Smooth muscle cell of the brain vasculature (primary cell): Measurements from ENCODE around the gene DEK.
"Not testable (repeated sequence)": the region's sequence is repeated elsewhere in the genome, so short reads cannot be mapped to it uniquely, and the experiment has no call there.

ENCODE experiments used
- DNase-seq: peaks from one replicate; pipeline ENCODE4 v3.0.0-alpha.2; 2012; ENCODE audit warnings: low read depth, low spot score

Gene DEK, protein sequence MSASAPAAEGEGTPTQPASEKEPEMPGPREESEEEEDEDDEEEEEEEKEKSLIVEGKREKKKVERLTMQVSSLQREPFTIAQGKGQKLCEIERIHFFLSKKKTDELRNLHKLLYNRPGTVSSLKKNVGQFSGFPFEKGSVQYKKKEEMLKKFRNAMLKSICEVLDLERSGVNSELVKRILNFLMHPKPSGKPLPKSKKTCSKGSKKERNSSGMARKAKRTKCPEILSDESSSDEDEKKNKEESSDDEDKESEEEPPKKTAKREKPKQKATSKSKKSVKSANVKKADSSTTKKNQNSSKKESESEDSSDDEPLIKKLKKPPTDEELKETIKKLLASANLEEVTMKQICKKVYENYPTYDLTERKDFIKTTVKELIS

DNA sequence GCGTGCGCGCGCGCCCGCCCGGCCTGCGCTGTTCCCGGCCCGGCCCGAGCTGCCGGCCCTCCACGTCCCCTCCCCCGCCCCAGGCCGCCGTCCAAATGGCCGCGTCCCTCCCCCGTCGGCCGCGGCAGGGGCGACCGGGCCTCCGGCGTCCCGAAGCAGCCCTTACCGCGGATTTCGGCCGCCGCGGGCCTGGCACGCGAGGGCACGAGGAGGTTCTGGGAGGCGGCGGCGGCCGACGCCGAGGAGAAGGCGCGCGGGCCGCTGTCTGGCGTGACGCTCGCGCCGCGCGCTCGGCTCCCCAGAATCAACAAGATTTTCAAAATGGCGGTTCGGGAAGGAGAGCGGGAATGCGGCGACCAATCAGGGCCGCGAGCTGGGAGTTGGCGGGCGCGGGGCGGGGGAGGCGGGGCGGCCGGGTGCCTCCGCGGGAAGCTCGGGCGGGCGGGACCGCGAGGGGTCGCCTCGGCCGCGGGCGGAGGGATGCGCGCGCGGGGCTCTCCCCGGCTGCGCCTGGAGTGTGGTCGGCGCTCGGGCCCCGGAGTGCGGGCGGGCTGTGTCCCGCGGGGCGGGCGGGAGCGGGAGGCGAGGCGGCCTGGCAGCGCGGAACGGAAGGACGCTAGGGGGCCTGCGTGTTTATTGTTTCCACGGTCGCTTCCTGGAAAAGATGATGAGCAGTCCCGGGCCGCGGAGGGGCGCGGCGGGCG is at the start of gene DEK:
Gene DEK (minus strand): TSS at position 312 of the 704 bp plus-strand sequence. CDS start 543 bp downstream, outside the sequence.
- DNase-seq, result peak; percentile 57

DNA sequence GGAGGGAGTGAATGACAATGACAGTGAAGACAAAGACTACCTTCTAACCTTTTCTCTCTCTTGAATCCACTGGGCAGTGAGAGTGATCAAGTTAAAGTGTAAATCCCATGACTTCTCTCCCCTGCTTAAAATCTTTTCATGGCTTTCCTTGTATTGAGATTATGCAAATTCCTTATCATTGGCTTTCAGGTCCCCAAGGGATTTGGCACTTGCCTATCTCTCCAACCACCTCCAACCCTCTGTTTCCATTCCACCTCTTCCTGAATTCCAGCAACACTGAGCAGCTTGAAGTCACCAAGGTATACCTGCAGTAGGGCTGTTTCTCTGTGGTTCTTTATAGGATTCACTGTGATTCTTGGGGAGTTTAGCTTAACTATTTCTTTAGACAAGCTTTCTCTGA is 48.0 kb upstream of the DEK start:
- no peak for DNase-seq

DNA sequence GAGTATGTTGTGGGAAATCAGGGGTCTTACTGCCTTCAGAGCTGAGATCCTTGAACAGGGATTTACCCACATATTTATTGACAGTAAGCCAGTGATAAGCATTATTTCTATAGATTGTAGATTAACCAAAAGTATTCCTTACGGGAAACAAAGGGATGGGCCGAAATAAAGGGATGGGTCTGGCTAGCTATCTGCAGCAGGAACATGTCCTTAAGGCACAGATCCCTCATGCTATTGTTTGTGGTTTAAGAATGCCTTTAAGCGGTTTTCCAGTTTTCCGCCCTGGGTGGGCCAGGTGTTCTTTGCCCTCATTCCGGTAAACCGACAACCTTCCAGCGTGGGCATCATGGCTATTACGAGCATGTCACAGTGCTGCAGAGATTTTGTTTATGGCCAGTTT is 45.7 kb upstream of the DEK start:
- DNase-seq, result not testable (repeated sequence)

DNA sequence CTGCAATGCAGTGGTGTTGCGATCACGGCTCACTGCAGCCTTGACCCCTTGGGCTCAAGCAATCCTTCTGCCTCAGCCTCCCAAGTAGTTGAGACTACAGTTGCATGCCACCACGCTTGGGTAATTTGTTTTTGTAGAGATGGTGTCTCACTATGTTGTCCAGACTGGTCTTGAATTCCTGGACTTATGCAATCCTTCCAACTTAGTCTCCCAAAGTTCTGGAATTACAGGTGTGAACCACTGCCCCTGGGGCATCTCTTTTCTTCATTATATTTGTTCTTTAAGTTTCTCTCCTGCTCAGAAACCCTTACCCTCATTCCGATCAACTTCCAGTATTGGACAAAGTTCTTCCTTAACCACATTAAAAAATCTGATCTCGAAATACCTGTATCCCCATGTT is 44.7 kb upstream of the DEK start:
- no peak for DNase-seq

DNA sequence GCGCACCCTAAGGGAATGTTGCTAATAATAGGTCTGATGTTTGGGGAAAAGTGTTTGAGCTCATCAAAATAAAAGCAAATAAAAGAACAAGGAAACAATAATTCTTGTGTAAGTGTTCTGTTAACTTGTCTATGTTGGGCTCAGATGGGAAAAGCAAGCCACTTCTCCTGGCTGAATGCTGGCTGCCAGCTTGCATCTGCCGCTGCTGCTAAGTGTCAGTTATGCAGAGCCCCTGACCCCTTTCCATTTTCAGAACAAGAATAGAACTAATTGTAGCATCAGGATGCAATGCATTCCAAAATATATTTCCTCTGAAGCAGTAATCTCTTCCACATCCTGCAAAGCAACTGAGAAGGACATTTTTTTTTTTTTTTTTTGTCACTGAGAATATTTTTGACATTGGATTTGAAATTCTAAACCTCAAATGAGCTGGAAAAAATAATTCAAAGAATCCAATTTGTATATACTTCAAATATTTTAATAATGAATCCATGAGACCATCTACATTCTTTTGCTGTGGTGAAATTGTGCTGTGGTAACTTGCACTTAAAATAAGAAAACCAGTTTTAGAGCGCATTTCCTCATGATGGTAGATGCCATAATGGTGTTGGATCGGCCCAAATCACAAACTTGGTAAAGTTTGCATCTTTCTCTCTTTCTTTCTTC is 43.9 kb upstream of the DEK start:
- DNase-seq, result no peak

DNA sequence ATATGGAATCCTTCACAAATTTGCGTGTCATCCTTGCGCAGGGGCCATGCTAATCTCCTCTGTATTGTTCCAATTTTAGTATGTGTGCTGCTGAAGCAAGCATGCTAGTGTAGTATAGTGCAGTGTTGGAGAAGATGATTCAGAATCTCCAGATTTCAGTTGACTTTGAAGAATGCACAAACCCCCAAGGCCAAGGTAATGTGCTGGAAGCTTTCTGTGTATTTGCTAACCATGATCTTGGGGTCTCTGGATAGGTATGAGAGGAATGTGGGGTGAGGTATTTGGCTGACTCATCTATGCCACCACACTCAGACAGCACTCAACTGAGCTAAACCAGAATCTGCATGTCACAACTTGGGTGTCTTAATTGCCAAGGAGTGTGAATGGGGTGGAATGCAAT is 42.6 kb upstream of the DEK start:
- DNase-seq, result no peak

DNA sequence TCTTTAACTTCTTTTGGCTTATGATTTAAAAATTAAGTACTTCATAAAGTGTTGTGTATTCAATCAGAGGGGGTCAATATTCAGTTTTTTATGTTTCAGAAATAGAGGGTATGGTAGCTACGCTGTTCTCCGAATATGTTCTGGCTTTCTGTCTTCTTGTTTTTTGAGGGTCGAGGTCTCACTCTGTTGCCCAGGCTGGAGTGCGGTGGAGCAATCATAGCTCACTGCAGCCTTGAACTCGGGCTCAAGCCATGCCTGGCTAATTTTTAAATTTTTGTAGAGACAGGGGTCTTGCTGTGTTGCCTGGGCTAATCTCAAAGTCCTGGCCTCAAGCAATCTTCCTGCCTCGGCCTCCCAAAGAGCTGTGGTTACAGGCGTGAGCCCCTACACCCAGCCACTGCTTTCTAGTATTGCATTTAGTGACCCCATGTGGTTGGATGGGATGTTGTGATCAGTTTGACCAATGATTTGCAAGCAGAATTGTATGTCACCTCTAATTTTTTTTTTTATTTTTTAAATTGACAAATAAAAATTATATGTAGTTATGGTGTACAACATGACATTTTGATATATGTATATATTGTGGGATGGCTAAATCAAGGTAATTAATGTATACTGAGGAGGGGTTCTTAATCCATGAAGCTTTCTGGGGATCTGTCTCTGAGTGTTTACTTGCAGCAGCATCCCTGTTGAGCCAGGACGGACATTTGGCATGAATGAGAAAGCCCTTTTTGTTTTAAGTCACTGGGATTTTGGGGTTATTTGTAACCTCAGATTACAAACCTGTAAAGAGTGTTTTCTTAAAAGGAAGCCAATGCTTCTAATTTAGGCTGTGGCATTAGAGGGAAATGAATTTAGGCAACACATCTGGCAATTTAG is 38.5 kb upstream of the DEK start:
- no peak for DNase-seq

DNA sequence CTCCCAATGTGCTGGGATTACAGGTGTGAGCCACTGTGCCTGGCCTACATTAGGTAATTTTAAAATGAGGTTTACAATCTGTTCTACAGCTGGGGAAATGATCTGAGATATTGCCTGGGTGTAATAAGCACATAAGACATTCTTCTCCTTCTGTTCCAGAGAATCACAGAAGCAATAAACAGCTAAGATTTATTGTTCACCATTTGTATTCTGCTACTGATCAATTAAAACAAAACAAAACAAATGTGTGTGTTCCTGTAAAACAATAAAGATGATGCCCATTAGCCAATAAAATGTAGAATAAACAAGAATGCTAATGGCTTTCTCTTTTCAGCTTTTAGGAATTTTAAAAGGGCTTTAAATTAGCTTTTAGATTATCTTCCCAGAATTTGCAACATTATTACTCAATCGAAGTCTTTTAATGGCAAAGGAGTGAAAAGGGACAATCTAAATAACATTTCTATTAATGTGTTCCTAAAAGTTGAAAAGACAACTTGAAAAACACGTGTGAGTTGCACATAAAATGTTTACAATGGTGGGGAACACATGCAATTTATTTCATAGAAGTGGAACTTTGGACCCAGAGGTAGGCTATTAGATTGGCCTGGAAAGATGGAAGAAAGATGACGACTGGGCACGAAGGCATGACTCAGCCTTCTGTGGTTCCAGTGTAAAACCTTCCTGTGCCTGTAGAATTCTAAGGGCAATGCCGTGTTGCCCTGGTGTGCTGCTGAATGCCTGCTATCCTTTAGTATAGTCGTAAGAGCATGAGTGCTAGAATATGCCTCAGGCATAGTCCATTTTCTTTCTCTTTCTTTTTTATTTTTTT is 29.0 kb upstream of the DEK start:
- DNase-seq, result no peak

DNA sequence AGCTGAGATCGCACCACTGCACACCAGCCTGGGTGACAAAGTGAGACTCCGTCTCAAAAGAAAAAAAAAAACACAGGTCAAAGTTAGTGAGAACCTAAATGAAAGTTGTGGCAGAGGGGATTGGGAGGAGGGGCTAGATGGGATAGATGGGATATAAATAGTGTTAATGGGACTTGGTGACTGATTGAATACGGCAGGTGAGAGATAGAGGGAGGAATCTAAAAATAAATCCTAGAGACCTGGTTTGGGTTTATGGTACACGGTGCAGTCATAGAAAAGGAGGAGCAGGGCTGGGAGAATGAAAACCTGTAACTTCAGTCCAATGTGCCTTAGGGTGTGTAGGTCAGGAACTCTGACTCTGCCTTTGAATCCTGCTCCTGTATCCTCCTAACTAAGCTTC is 25.0 kb upstream of the DEK start:
- DNase-seq, result no peak

DNA sequence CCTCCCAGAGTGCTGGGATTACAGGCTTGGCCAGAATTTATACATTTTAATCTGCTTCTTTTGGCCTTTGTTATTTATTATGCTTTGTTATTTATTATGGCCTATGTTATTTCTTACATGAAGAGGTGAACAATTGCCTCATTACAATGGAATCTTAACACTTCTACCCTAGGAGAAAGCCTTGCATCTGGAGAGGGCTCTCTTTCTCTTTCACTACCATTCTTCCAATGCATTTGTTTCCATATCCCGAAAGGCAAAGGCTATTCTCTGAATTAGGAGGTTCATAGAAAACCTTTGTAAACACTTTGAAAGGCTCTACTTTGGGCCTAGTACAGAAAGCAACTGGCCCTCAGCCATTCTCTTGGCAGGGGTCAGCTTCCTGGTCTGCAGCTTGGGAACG is 19.9 kb upstream of the DEK start:
- DNase-seq, result no peak

DNA sequence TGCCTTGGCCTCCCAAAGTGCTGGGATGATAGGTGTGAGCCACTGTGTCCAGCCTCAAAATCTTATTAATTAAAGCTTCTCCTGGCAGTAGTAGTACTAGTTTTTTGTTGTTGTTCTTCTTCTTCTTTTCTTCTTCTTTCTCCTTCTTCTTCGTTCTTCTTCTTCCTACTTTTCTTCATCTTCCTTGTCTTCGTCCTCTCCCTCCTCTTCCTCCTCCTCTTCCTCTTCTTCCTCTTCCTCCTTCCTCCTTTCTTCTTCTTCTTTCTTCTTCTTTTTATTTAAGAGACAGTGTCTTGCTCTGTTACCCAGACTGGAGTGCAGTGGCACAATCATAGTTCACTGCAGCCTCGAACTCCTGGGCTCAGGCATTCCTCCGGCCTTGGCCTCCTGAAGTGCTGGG is 17.2 kb upstream of the DEK start:
- no peak for DNase-seq

DNA sequence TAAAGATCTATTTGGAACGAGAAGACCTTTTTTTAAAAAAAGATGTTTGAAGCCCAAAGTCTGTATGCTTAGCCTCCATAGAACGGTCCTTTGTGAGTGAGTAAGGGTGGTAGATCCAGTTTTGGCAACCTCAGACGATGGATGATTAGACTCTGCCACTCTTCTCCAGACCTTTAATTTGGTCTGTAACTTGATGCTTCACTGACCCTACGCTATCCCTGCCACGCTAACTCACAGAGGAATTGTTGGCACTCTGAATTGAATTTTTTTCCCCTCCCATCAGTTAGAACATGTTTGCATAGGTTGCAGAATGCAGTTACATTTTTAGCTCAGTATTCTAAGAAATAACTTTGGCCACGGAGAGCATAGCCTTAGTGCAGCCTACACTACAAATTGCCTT is 15.8 kb upstream of the DEK start:
- DNase-seq, result no peak

DNA sequence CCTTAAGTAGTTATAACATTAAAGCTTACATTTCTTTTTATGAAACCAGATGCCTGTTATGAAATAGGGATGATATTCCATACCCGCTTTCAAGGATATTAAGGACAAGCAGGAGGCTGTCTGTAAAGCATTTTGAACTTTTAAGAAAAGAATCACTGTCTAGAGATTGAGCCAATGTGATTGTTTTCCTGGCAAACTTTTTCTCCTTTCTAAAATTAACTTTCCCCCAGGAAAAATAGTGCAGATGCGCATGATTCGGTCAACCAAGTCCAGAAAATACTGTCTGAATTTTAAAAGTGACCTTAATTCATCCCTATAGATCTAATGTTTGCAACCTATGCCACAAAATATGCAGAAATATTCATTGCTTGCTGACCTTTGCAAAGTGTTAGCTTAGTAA is 15.1 kb upstream of the DEK start:
- DNase-seq, result no peak

DNA sequence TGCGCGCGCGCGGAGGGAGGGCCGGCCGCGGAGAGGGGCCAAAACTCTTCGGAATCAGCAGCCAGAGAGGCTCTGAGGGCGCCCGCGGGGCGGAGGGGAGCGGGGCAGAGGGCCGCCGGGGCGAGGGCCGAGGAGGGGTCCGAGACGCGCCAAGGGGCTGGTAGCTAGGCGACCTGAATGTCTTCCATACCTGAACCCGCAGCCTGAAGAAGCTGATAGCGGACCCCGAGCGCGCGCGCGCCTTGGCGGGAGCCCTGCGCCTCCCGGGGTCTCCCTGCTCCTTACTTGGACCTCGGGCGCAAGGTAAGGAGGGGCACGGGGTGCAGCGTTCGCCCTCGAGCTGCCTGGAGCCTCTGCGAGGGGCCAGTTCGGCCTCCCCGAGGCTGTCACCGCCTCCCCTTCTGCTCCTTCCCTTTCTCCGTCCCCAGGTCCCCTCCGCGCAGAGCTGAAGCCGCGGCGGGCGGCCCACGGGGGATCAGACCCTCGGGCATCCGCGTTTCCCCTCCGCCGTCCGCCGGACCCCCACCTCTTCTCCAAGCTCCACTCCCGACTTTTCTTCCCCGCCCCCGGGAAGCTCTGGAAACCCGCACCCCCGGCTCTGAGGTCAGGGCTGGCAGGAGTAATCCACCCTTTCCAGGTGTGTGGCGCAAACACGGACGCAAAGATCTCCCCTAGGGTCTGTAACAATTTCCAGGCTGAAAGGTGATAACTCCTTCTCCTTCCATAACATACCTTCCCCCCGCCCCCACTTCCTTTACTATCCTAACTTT is 13.1 kb upstream of the DEK start:
- no peak for DNase-seq

DNA sequence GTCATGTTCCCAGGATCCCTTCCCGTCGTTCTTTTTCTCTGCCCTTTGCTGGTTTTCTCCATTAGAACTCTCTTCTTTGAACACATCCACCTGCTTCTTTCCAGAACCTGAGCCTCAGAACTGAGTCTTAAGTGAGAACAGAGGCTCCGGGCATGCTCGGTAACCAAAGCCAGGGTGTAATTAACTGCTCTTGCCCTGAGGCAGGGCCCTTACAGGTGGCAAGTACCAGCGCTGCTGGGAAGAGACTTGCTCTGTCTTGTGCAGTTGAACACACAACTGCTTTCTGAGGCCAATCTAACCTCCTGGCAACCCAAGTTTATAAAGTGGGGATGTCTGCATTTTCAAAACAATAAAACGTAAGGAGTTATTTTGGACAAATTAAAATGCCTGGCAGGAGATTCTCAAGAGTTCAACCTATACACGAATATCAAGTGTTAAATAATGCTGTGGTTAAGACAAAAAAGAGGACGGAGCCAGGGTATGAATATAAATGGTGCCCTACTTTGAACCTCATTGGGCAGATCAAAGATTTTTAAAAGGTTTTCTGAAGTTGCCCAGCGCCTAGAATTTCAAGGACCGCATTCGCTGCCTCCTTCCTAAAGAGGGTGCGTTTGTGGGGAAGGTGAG is 12.4 kb upstream of the DEK start:
- no peak for DNase-seq

DNA sequence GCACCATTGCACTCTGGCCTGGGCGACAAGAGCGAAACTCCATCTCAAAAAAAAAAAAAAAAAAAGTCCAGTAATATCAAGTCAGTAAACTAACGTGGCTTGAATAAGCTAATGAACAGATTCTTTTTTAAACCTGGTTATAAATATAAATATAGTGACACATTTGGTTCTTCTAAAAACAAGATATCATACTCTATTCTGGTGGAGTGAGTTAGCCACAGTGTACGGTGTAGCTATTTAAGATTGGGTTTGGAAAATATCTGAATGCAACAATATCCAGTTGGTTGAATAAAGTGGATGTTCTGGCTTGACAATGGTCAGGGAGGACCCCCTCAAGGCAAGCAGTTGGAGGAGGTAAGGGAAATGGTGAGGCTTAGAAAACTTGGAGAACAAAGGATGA is 5.9 kb upstream of the DEK start:
- DNase-seq, result no peak

DNA sequence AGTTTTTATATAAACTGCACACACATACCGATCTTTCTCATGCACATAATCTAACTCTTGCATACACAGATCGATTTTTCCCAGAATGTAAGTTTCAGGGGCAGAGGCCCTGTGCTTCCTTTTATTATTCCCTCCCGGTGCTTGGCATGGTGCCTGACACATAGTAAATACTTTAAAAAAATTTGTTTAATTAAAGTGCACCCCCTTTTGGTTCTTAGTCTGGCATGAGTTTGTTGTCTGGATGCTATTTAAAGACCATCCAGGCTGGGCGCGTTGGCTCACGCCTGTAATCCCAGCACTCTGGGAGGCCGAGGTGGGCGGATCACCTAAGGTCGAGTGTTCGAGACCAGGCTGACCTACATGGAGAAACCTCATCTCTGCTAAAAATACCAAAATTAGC is 5.4 kb upstream of the DEK start:
- DNase-seq, result no peak

DNA sequence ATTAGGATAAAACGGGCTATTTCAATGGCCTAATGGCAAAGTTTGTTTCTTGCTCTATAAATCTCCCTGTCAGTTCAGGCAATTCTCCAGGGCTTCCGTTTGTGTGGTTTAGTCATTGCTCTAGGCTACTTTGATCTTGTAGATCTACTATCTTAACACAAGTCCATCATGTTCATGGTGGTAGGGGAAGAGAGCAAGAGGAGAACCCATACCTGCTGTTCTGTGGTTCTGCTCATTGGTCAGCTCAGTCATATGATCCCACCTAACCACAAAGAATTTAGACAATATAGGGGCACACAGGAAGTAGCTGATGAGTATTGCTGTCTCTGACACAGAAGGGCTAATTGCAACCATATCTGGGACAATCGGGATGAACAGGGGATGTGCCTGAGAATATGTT is 4.9 kb upstream of the DEK start:
- no peak for DNase-seq

DNA sequence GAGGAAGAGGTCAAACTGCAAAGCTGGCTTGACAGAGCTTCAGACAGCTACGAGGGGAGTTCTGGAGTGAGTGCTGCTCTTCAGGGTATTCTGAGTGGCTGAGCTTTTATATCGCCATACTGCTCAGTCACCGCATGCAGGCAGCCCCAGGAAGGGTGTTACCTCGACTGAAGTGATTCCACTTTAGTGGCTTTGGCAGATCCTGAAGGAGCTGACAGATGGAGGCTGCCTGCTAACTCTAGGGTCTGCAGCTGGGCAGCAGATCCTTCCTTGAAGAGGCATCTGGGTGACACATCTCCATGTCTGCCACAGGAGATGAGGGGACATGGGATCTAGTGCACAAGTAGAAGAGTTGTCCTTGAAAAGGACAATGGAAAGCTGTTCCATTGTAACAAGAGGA is 3.7 kb upstream of the DEK start:
- no peak for DNase-seq

DNA sequence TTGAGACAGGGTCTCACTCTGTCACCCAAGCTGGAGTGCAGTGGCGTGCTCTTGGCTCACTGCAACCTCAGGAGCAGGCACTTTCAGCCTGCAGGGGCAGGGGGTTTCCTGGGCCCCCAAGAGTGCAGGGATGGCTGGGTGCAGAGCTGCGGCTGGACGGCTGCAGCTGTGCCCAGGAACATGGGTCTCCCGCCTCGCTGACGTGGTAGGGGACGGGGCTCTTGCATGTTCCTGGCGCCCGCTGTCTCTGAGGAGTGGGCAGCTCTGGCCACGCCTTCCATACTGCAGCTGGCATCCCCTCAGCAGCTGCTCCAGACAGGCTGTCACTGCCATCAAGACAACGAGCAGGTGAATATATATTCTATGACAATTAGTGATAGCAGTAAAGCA is 2.2 kb upstream of the DEK start:
- DNase-seq, result no peak
